NCI-H82 (cell line): Measurements from ENCODE around the gene SKIC2.
"Not testable (repeated sequence)": the region's sequence is repeated elsewhere in the genome, so short reads cannot be mapped to it uniquely, and the experiment has no call there.

Source experiments
- DNase-seq: peaks from one replicate; lab custom pipeline; 2025; lab: John Stamatoyannopoulos, UW

Gene SKIC2

GRCh38 chr6:31958741-31959739, at the start of gene SKIC2, which contains the start of gene NELFE:
SKIC2 (plus strand) TSS chr6:31959175; CDS start chr6:31959193, 18 bp downstream.
NELFE (minus strand) TSS chr6:31958971; CDS start chr6:31958446, 525 bp downstream.
- DNase-seq, result peak; percentile 99

GRCh38 chr6:31909298-31909697, 49.7 kb upstream of the SKIC2 start:
- not testable (repeated sequence) for DNase-seq

- no peak for DNase-seq
These were observed 47.0 kb upstream of the SKIC2 start for GRCh38 chr6:31911826-31912585.

- no peak for DNase-seq
These were observed 43.6 kb upstream of the SKIC2 start for GRCh38 chr6:31915351-31915750.

GRCh38 chr6:31915756-31916155, 43.2 kb upstream of the SKIC2 start:
- DNase-seq, result no peak

GRCh38 chr6:31918069-31918720, 40.8 kb upstream of the SKIC2 start:
- no peak for DNase-seq

GRCh38 chr6:31919624-31920303, 39.2 kb upstream of the SKIC2 start:
- no peak for DNase-seq

GRCh38 chr6:31920811-31921210, 38.2 kb upstream of the SKIC2 start:
- no peak for DNase-seq

GRCh38 chr6:31922942-31923341, 36.0 kb upstream of the SKIC2 start:
- peak; percentile 61 for DNase-seq

GRCh38 chr6:31927242-31927862, 31.6 kb upstream of the SKIC2 start, which contains the start of gene C2:
C2 (plus strand) TSS chr6:31927717; CDS start chr6:31927753, 36 bp downstream.
- DNase-seq, result no peak

- DNase-seq, result no peak
These were observed 30.9 kb upstream of the SKIC2 start for GRCh38 chr6:31927863-31928671.

GRCh38 chr6:31928672-31928939, 30.4 kb upstream of the SKIC2 start:
- DNase-seq, result no peak

- no peak for DNase-seq
These were observed 28.0 kb upstream of the SKIC2 start for GRCh38 chr6:31930962-31931361.

- not testable (repeated sequence) for DNase-seq
These were observed 26.8 kb upstream of the SKIC2 start for GRCh38 chr6:31932137-31932536.

GRCh38 chr6:31933537-31933936, 25.4 kb upstream of the SKIC2 start:
- no peak for DNase-seq

- DNase-seq, result no peak
These were observed 24.0 kb upstream of the SKIC2 start for GRCh38 chr6:31935021-31935420.

GRCh38 chr6:31935823-31936222, 23.2 kb upstream of the SKIC2 start:
- no peak for DNase-seq

GRCh38 chr6:31940256-31940664, 18.7 kb upstream of the SKIC2 start:
- no peak for DNase-seq

- DNase-seq, result no peak
These were observed 15.2 kb upstream of the SKIC2 start for GRCh38 chr6:31943742-31944141.

GRCh38 chr6:31945154-31945506, 13.8 kb upstream of the SKIC2 start:
- no peak for DNase-seq
